Hepatocyte (in vitro differentiated cells): ENCODE data around the gene GALNT5. TPM values are rescaled to one million over a fixed set of nuclear protein-coding genes. Genes with fewer than 3 reads are reported as not detected.
A peak's percentile ranks its signal among the peaks of the same experiment; 100 is the strongest.

Experiments
- DNase-seq: peaks from one replicate; pipeline ENCODE4 v3.0.0-alpha.2; 2016; ENCODE audit warnings: low spot score
- H2AFZ ChIP-seq: fragments of 200-600 bp; sonication (generic); 2 replicates; pipeline ENCODE4 v1.6.0; 2016; ENCODE audit warnings: antibody characterized with exemption, mild to moderate bottlenecking
- H3K27ac ChIP-seq: fragments of 200-600 bp; sonication (generic); 2 replicates; pipeline ENCODE4 v1.5.1; 2016; ENCODE audit warnings: mild to moderate bottlenecking
- H3K27me3 ChIP-seq: fragments of 200-600 bp; sonication (generic); 2 replicates; pipeline ENCODE4 v1.6.1; 2016
- H3K36me3 ChIP-seq: fragments of 200-600 bp; sonication (generic); replicated peaks from 2 replicates; pipeline ENCODE4 v1.5.1; 2016; ENCODE audit warnings: low read depth; ENCODE audit not compliant: insufficient read depth
- H3K4me1 ChIP-seq: fragments of 200-600 bp; sonication (generic); 2 replicates; pipeline ENCODE4 v1.5.1; 2016; ENCODE audit warnings: mild to moderate bottlenecking, moderate library complexity; ENCODE audit not compliant: insufficient read depth
- H3K4me2 ChIP-seq: fragments of 200-600 bp; sonication (generic); 2 replicates; pipeline ENCODE4 v1.6.0; 2016
- H3K4me3 ChIP-seq: fragments of 200-600 bp; sonication (generic); 2 replicates; pipeline ENCODE4 v1.5.1; 2016; ENCODE audit warnings: mild to moderate bottlenecking
- H3K79me2 ChIP-seq: fragments of 200-600 bp; sonication (generic); 2 replicates; pipeline ENCODE4 v1.6.0; 2017; ENCODE audit warnings: mild to moderate bottlenecking
- H3K9me2 ChIP-seq: fragments of 200-600 bp; sonication (generic); replicated peaks from 2 replicates; pipeline ENCODE4 v1.6.0; 2017; ENCODE audit warnings: mild to moderate bottlenecking; ENCODE audit not compliant: insufficient read depth
- H3K9me3 ChIP-seq: fragments of 200-600 bp; sonication (generic); 2 replicates; pipeline ENCODE4 v1.5.1; 2016; ENCODE audit warnings: low read depth, mild to moderate bottlenecking
- H4K20me1 ChIP-seq: fragments of 200-600 bp; sonication (generic); 2 replicates; pipeline ENCODE4 v1.6.0; 2016; ENCODE audit warnings: mild to moderate bottlenecking; ENCODE audit not compliant: insufficient read depth, poor library complexity, severe bottlenecking
- CTCF ChIP-seq: fragments of 200-600 bp; sonication (generic); IDR thresholded peaks from 2 replicates; pipeline ENCODE4 v1.5.1; 2016; ENCODE audit warnings: antibody characterized with exemption, mild to moderate bottlenecking; ENCODE audit not compliant: poor library complexity
- EZH2 ChIP-seq: fragments of 200-600 bp; sonication (generic); IDR thresholded peaks from 2 replicates; pipeline ENCODE4 v1.6.1; 2016; ENCODE audit warnings: antibody characterized with exemption, mild to moderate bottlenecking, borderline replicate concordance
- EZH2phosphoT487 ChIP-seq: fragments of 200-600 bp; sonication (generic); IDR thresholded peaks from one replicate; pipeline ENCODE4 v1.6.1; 2018; ENCODE audit warnings: antibody characterized with exemption, mild to moderate bottlenecking, low read depth, moderate library complexity; ENCODE audit not compliant: unreplicated experiment, severe bottlenecking
- WGBS: methylation state at CpG from one replicate; pipeline ENCODE4 v1.1.6; 2016; ENCODE audit warnings: low lambda C conversion rate; ENCODE audit errors: missing lambda C conversion rate; 5-methylcytosine and 5-hydroxymethylcytosine counted together
- polyA plus RNA-seq: library from polyadenylated mRNA; unstranded; fragments of >200 nt; fragmentation: Nextera tagmentation; extraction: Ambion mirVana; gene quantifications from 2 replicates; pipeline ENCODE4 v1.2.1, GENCODE V29; 2016
- total RNA-seq: library from RNA; depleted of rRNA; stranded (reverse); fragments of >200 nt; gene quantifications from 2 replicates; pipeline ENCODE4 v1.2.3, GENCODE V29; 2014

Gene GALNT5
- total and polyA plus RNA-seq, 2 experiments from 2014 or later: 6.0 to 16.3 TPM

GRCh38 chr2:157301307-157301706 is 43.8 kb downstream of the GALNT5 start:
- no peak for TF ChIP-seq CTCF
- TF ChIP-seq EZH2: no peak
- no peak for TF ChIP-seq EZH2phosphoT487
- no peak for DNase-seq
- no peak overlapping the region for H2AFZ ChIP-seq

GRCh38 chr2:157302492-157303099 is 45.1 kb downstream of the GALNT5 start:
- DNase-seq: peak; percentile 81
- Histone ChIP-seq H3K9me2 (no peaks in the 10 kb centered on the region), H2AFZ (no peak overlapping the region), H3K36me3 (no peaks in the 10 kb centered on the region), H4K20me1 (no peaks in the 10 kb centered on the region), H3K4me1 (peaks cover 14% of the 10 kb centered on the region), H3K27ac (no peak overlapping the region), H3K79me2 (no peaks in the 10 kb centered on the region), H3K4me2 (no peak overlapping the region), H3K4me3 (no peak overlapping the region), H3K27me3 (no peaks in the 10 kb centered on the region), H3K9me3 (no peaks in the 10 kb centered on the region)
- no peak for TF ChIP-seq EZH2
- peak; percentile 92 for TF ChIP-seq CTCF
- 35% methylated on average over 9 of the region's 9 CpGs for WGBS

More at GRCh38 chr2:157301307-157301706, 43.8 kb downstream of the GALNT5 start:
- no peak overlapping the region for H3K27ac ChIP-seq
- H3K36me3 ChIP-seq: no peaks in the 10 kb centered on the region
- H4K20me1 ChIP-seq: no peaks in the 10 kb centered on the region
- H3K4me1 ChIP-seq: peaks cover 14% of the 10 kb centered on the region
- no peaks in the 10 kb centered on the region for H3K9me2 ChIP-seq
- WGBS: 74% methylated on average over 2 of the region's 2 CpGs
- H3K9me3 ChIP-seq: no peaks in the 10 kb centered on the region
- H3K4me2 ChIP-seq: no peak overlapping the region
- H3K27me3 ChIP-seq: no peaks in the 10 kb centered on the region
- no peaks in the 10 kb centered on the region for H3K79me2 ChIP-seq
- no peak overlapping the region for H3K4me3 ChIP-seq

GRCh38 chr2:157303612-157304011 is 46.1 kb downstream of the GALNT5 start:
- peaks cover 14% of the 10 kb centered on the region for H3K4me1 ChIP-seq
- no peak overlapping the region for H3K4me3 ChIP-seq
- H3K9me3 ChIP-seq: no peaks in the 10 kb centered on the region
- H3K4me2 ChIP-seq: no peak overlapping the region
- no peaks in the 10 kb centered on the region for H3K79me2 ChIP-seq
- H3K36me3 ChIP-seq: no peaks in the 10 kb centered on the region
- no peaks in the 10 kb centered on the region for H3K9me2 ChIP-seq
- no peaks in the 10 kb centered on the region for H4K20me1 ChIP-seq
- WGBS: 48% methylated on average over 2 of the region's 2 CpGs
- no peak for TF ChIP-seq CTCF
- no peak for TF ChIP-seq EZH2phosphoT487
- no peak for TF ChIP-seq EZH2
- H3K27ac ChIP-seq: no peak overlapping the region
- H2AFZ ChIP-seq: no peak overlapping the region
- no peaks in the 10 kb centered on the region for H3K27me3 ChIP-seq
- no peak for DNase-seq
